ENCODE results near the gene ARHGAP6.
"Not testable (repeated sequence)": the region's sequence is repeated elsewhere in the genome, so short reads cannot be mapped to it uniquely, and the experiment has no call there.

The ARHGAP6 gene

GRCh38 chrX:11666164-11666563 lies 444 bp upstream of the ARHGAP6 start:
- DNase-seq (ENCODE audit: insufficient read length, low spot score): no peak
- TF ChIP-seq POLR2A (IDR thresholded peaks at IDR 0.05; ENCODE audit: low read depth, low read length): no peak
- no peak for FAIRE-seq

DNA sequence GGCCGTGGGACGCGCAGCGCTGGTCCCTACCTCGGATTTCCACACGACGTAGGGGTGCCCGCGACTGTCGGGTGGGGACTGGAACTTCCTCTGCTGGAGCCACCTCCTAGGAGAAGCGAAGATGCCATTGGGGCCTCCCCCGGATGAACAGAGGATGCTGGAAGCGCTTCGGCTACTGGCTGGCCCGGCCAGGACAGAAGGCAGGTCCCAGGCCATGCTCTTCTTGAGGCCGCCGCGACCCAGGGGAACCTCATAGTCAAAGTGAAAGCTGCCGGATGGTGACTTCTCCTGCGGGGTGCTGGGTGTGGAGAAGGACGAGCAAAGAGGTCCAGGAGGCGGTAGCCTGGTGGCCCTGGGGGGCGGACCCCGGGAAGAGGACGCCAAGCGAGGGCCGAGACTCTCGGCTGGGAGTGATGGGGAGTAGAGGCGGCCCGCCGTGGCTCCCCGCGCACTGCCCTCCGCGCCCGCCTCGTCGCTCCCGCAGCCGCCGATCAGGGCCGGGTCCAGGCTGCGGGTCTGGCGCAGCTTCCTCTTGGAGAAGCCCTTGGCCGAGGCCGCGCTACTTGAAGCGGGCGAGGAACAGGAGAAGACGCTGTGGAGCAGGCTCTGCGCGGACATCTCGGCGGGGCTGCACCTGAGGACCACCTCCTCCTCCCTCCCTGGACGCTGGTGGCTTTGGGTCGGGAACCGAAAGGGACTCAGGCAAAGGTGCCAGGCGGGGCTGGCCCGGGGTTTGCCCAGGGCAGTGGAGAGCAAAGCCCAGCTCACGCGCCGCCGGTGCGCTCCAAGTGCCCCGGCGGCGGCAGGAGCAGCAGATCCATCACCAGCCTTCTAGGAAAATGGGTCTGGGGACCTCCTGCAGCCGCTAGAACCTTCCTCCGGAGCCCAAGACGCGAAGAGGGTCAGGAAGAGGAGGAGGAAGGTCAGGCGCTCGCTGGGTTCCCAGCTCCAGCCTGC lies 1.2 kb downstream of the ARHGAP6 start:
- FAIRE-seq (no peak), DNase-seq (ENCODE audit: insufficient read length, low spot score) (no peak)
- TF ChIP-seq POLR2A (IDR thresholded peaks at IDR 0.05; ENCODE audit: low read depth, low read length): no peak

GRCh38 chrX:11663875-11664210 lies 1.9 kb downstream of the ARHGAP6 start:
- FAIRE-seq (no peak), DNase-seq (ENCODE audit: insufficient read length, low spot score) (no peak)
- TF ChIP-seq POLR2A (IDR thresholded peaks at IDR 0.05; ENCODE audit: low read depth, low read length): no peak

- no peak for TF ChIP-seq POLR2A (IDR thresholded peaks at IDR 0.05; ENCODE audit: low read depth, low read length)
- FAIRE-seq (no peak), DNase-seq (ENCODE audit: insufficient read length, low spot score) (no peak)
Measured at GRCh38 chrX:11655282-11656015, 10.3 kb downstream of the ARHGAP6 start.

DNA sequence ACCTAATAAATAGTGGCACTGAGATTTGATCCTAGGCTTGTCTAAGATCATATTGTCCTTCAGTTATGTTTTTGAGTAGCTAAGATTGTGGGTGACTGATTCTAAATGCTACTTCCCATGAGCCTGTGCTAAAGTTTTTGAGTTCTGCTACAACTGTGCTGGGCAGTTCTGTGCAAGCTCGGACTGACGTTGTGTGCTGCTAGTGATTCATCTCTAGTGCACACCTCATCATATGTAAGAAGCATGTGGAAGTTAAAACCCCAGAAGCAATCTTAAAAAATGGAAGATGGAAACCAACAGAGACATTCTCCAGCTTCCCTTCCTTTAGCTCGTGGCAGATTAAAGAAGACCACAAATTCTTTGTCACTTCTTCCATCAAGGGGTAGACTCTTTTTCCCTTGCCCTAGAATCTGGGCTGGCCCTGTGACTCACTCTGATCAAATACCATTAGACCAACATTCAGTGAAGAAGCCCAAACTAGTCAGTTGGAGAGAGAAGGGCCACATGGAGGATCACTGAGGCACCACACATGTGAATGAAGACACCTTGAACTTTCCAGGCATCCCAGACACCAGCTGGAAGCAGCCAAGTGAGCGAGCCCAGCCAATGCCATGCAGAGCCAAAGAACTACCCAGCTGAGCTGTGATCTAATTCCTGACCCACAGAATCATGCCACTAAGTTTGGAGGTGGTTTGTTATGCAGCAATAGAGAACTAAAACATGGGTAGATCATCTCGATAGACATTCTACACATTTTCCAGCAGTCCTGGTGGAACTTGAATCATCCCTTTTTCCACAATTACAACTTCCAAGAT lies 16.8 kb downstream of the ARHGAP6 start:
- FAIRE-seq (no peak), DNase-seq (ENCODE audit: insufficient read length, low spot score) (no peak)
- TF ChIP-seq POLR2A (IDR thresholded peaks at IDR 0.05; ENCODE audit: low read depth, low read length): no peak

- DNase-seq (ENCODE audit: insufficient read length, low spot score) (no peak), FAIRE-seq (no peak)
Measured at GRCh38 chrX:11647138-11647537, 18.6 kb downstream of the ARHGAP6 start.

DNA sequence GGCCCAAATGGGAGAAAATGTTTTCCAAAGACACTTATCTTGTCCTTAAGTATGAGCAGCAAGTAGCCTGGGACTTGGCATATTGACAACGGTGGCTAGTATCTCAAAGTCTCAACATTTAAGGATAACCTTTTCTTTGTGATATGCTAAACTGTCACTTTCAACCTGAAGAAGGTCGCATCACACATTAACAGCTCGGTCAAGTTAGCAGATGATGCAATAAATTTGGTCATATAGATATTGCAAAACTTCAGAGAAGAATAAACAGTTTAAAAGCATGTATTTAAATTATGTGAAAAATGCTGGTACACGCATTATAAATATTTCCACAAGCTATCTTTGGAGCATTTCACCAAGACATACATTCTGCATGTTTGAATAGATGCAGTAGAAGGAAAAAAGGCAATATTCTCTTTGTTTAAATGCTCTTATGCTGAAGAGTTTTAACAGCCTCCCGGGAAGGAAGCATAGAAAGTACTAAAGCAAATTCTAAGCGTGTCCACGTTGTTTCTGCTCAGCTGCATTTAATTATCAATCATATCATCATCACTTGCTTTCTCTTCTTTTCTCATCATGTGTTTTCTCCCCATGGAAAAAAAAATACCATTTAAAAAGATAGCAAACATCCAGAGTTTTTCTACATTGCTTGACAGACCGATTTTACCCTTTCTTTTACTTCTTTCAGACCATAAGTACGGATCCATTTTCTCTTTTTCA lies 24.2 kb downstream of the ARHGAP6 start:
- DNase-seq (ENCODE audit: insufficient read length, low spot score) (no peak), FAIRE-seq (no peak)
- TF ChIP-seq POLR2A (IDR thresholded peaks at IDR 0.05; ENCODE audit: low read depth, low read length): no peak

More at GRCh38 chrX:11647138-11647537, 18.6 kb downstream of the ARHGAP6 start:
- TF ChIP-seq POLR2A (IDR thresholded peaks at IDR 0.05; ENCODE audit: low read depth, low read length): no peak

- FAIRE-seq: no peak
Measured at GRCh38 chrX:11640089-11640488, 25.6 kb downstream of the ARHGAP6 start.

DNA sequence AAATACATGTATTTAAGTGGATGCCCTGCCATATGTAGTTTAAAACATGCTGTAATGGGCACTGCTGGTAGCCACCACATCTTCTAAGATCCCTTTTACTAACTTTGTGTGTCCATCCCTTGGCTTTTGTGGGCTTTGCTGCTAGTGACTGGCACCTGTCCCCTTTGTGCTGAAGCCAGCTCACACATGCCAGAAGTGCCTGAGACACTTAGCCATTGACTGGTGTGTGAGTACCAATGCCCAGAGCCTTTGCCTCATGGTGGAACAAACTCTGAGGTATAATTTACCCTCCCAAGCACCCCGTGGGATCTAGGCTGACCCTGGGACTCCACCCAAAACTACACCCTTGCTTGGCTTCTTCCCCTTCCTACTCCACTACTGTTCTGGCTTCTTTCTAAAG lies 33.0 kb downstream of the ARHGAP6 start:
- no peak for FAIRE-seq
- no peak for TF ChIP-seq POLR2A (IDR thresholded peaks at IDR 0.05; ENCODE audit: low read depth, low read length)
- DNase-seq (ENCODE audit: insufficient read length, low spot score): no peak

More at GRCh38 chrX:11640089-11640488, 25.6 kb downstream of the ARHGAP6 start:
- no peak for TF ChIP-seq POLR2A (IDR thresholded peaks at IDR 0.05; ENCODE audit: low read depth, low read length)
- no peak for DNase-seq (ENCODE audit: insufficient read length, low spot score)

DNA sequence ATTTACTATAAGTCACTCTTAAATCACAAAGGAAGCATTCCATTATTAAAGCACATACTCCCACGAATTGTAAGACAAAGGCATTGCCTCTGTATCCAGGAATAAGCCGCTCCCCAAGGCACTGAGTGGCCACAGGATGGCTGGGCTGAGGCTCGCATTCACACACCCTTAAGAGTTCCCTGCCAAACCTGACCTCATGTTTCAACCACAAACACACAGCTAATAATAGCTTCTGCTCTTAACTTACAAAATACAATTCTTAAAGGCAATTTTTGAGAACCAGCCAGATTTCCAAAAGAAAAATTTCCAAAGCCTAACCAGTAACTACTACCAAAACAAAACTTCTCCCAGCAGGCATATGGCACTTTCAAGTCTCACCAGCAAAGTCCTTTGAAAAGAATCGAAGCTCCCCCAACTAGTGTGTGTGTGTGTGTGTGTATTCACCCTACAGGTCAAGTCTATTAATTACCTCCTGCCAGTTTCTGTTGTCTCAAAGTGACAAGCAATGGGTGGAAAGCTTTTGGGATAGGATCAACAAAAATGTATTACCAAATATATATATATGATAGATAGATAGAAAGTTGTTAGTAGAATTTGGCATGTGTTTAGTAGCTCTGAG lies 36.0 kb downstream of the ARHGAP6 start:
- FAIRE-seq: no peak
- no peak for TF ChIP-seq POLR2A (IDR thresholded peaks at IDR 0.05; ENCODE audit: low read depth, low read length)
- no peak for DNase-seq (ENCODE audit: insufficient read length, low spot score)

GRCh38 chrX:11628399-11628798 lies 37.3 kb downstream of the ARHGAP6 start:
- DNase-seq (ENCODE audit: insufficient read length, low spot score) (no peak), FAIRE-seq (no peak)
- no peak for TF ChIP-seq POLR2A (IDR thresholded peaks at IDR 0.05; ENCODE audit: low read depth, low read length)

GRCh38 chrX:11626351-11626750 lies 39.4 kb downstream of the ARHGAP6 start:
- DNase-seq (ENCODE audit: insufficient read length, low spot score) (no peak), FAIRE-seq (no peak)
- TF ChIP-seq POLR2A (IDR thresholded peaks at IDR 0.05; ENCODE audit: low read depth, low read length): no peak

GRCh38 chrX:11619441-11619840 lies 46.3 kb downstream of the ARHGAP6 start:
- no peak for TF ChIP-seq POLR2A (IDR thresholded peaks at IDR 0.05; ENCODE audit: low read depth, low read length)
- no peak for DNase-seq (ENCODE audit: insufficient read length, low spot score)
- no peak for FAIRE-seq

- not testable (repeated sequence) for DNase-seq (ENCODE audit: insufficient read length, low spot score); FAIRE-seq
Measured at GRCh38 chrX:11614253-11614652, 51.5 kb downstream of the ARHGAP6 start.

Measured in H54 (cell line).